Measurements from ENCODE around the gene SFXN5.

SFXN5 gene

GRCh38 chr2:73020657-73021370 lies 50.7 kb downstream of the SFXN5 start:
- DNase-seq (ENCODE audit: low read depth): peak; percentile 83

- no peak for DNase-seq (ENCODE audit: low read depth)
Measured at GRCh38 chr2:73020306-73020656, 51.2 kb downstream of the SFXN5 start.

- DNase-seq (ENCODE audit: low read depth): no peak
Measured at GRCh38 chr2:73018188-73018825, 53.2 kb downstream of the SFXN5 start.

GRCh38 chr2:73013936-73014335 lies 57.6 kb downstream of the SFXN5 start:
- DNase-seq (ENCODE audit: low read depth): peak; percentile 54

GRCh38 chr2:73009177-73009839 lies 62.2 kb downstream of the SFXN5 start:
- DNase-seq (ENCODE audit: low read depth): no peak

- no peak for DNase-seq (ENCODE audit: low read depth)
Measured at GRCh38 chr2:73008766-73009135, 62.8 kb downstream of the SFXN5 start.

GRCh38 chr2:73007991-73008765 lies 63.3 kb downstream of the SFXN5 start:
- no peak for DNase-seq (ENCODE audit: low read depth)

- no peak for DNase-seq (ENCODE audit: low read depth)
Measured at GRCh38 chr2:73006969-73007710, 64.4 kb downstream of the SFXN5 start.

- DNase-seq (ENCODE audit: low read depth): no peak
Measured at GRCh38 chr2:73004889-73005596, 66.5 kb downstream of the SFXN5 start.

GRCh38 chr2:73004466-73004865 lies 67.0 kb downstream of the SFXN5 start:
- DNase-seq (ENCODE audit: low read depth): no peak

- no peak for DNase-seq (ENCODE audit: low read depth)
Measured at GRCh38 chr2:73003027-73003426, 68.5 kb downstream of the SFXN5 start.

- no peak for DNase-seq (ENCODE audit: low read depth)
Measured at GRCh38 chr2:73000808-73001570, 70.5 kb downstream of the SFXN5 start.

GRCh38 chr2:72999729-73000725 lies 71.5 kb downstream of the SFXN5 start:
- DNase-seq (ENCODE audit: low read depth): no peak

- DNase-seq (ENCODE audit: low read depth): no peak
Measured at GRCh38 chr2:72998724-72999123, 72.8 kb downstream of the SFXN5 start.

GRCh38 chr2:72998234-72998651 lies 73.3 kb downstream of the SFXN5 start:
- DNase-seq (ENCODE audit: low read depth): no peak

- no peak for DNase-seq (ENCODE audit: low read depth)
Measured at GRCh38 chr2:72996117-72996502, 75.4 kb downstream of the SFXN5 start.

GRCh38 chr2:72995430-72996116 lies 75.9 kb downstream of the SFXN5 start:
- DNase-seq (ENCODE audit: low read depth): no peak

GRCh38 chr2:72994991-72995380 lies 76.5 kb downstream of the SFXN5 start:
- no peak for DNase-seq (ENCODE audit: low read depth)

All from HS-5 (cell line).